ENCODE measurements around the gene KDM4C. TPM values are rescaled to one million over a fixed set of nuclear protein-coding genes. Genes with fewer than 3 reads are reported as not detected.

KDM4C gene
- total RNA-seq, 1 experiment from 2014 or later, result 4.8 TPM

DNA sequence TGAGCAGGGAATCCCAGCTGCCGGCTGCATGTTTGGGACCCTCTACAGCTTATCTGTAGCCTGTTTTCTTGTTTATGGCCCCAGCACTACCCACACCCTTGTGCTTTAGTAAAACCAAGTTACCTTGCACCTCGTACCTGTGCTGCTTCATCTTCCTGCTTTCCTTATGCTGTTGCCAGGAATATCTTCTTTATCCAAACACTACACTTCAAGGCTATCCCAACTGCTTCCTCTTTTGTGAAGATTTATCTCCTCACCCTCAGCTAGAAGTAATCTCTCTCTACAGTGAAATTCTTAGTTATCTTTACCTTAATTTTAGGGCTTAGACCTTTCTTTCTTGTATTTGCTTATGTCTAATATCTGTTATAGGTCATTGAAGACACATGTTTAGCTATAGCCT lies 171.1 kb downstream of the KDM4C start:
- no peak overlapping the region for H3K27ac ChIP-seq (ENCODE audit: low read depth, low read length, poor library complexity, severe bottlenecking)
- H3K9me3 ChIP-seq (ENCODE audit: low read depth, low read length, poor library complexity, severe bottlenecking), result no peaks in the 10 kb centered on the region
- H3K27me3 ChIP-seq (replicated peaks; ENCODE audit: insufficient read depth, low read depth, low read length, poor library complexity), result peaks cover 3% of the 10 kb centered on the region
- H3K4me3 ChIP-seq (ENCODE audit: low read depth, low read length, poor library complexity, severe bottlenecking), result no peak overlapping the region
- H3K4me1 ChIP-seq (ENCODE audit: insufficient read depth, low read length, poor library complexity, severe bottlenecking), result no peaks in the 10 kb centered on the region
- BruUV-seq (replicated peaks), result no TSS peak
- ChIA-PET POLR2A (ENCODE audit: low non-redundant PET) (no interaction called here), CTCF (interaction anchor here (0.6 kb wide), 1 partner anchor 1562 kb away, joined by 3 read pairs; no protein-coding TSS in a partner anchor)
- no peaks in the 10 kb centered on the region for H3K36me3 ChIP-seq (ENCODE audit: insufficient read depth, low read length, poor library complexity, severe bottlenecking)
- intact Hi-C loops (cut with micrococcal nuclease; ENCODE audit: unreplicated experiment), result no loop called here
- DNase-seq (ENCODE audit: low spot score), result no peak
- TF ChIP-seq, protein P1, sequence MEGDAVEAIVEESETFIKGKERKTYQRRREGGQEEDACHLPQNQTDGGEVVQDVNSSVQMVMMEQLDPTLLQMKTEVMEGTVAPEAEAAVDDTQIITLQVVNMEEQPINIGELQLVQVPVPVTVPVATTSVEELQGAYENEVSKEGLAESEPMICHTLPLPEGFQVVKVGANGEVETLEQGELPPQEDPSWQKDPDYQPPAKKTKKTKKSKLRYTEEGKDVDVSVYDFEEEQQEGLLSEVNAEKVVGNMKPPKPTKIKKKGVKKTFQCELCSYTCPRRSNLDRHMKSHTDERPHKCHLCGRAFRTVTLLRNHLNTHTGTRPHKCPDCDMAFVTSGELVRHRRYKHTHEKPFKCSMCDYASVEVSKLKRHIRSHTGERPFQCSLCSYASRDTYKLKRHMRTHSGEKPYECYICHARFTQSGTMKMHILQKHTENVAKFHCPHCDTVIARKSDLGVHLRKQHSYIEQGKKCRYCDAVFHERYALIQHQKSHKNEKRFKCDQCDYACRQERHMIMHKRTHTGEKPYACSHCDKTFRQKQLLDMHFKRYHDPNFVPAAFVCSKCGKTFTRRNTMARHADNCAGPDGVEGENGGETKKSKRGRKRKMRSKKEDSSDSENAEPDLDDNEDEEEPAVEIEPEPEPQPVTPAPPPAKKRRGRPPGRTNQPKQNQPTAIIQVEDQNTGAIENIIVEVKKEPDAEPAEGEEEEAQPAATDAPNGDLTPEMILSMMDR (conservative IDR thresholded peaks at IDR 0.05; ENCODE audit: low read depth, low read length), result no peak
- TF ChIP-seq EZH2 (IDR thresholded peaks at IDR 0.05; ENCODE audit: borderline replicate concordance, low read depth, low read length, poor library complexity, severe bottlenecking), result no peak

DNA sequence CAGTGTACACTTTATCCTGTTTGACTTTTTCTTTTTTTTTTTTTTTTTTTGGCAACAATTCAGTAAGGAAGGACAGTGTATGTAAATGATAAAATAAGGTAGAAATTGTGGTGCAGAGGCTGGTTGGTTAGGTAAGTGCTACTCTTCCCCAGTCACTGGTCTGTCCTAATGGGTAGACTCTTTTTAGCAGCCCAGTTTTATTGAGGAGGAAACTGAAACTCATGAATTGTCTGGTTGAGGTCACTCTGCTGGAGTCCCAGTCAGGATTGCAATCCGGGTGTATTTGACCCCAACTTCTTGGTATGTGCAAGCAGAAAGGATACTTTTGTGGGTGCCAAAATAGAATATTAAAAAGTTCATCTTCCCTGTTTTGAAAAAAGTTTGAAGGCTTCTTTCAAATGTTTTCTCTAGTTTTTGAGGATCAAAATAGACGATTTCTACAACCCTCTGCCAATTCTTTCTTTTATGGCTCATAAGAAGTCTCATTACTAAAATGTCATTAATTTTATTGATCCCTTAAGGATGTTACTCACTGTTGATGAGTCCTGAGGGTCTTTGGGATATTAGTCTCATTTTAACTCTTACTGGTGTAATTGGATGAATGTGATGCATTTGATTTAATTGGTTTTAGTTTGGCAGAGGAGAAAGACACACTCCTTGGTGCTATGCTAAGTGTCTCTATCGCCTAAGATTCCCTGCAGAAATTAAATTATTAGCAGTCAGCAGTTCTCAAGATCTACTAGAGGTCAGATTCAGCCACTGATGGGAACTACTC lies 171.9 kb downstream of the KDM4C start:
- no peak for TF ChIP-seq EZH2 (IDR thresholded peaks at IDR 0.05; ENCODE audit: borderline replicate concordance, low read depth, low read length, poor library complexity, severe bottlenecking)
- TF ChIP-seq, protein P1 (conservative IDR thresholded peaks at IDR 0.05; ENCODE audit: low read depth, low read length), result no peak
- intact Hi-C loops (cut with micrococcal nuclease; ENCODE audit: unreplicated experiment), result no loop called here
- no TSS peak for BruUV-seq (replicated peaks)
- Histone ChIP-seq H3K4me1 (ENCODE audit: insufficient read depth, low read length, poor library complexity, severe bottlenecking) (no peaks in the 10 kb centered on the region), H3K36me3 (ENCODE audit: insufficient read depth, low read length, poor library complexity, severe bottlenecking) (no peaks in the 10 kb centered on the region), H3K9me3 (ENCODE audit: low read depth, low read length, poor library complexity, severe bottlenecking) (no peaks in the 10 kb centered on the region), H3K27me3 (replicated peaks; ENCODE audit: insufficient read depth, low read depth, low read length, poor library complexity) (no peaks in the 10 kb centered on the region), H3K27ac (ENCODE audit: low read depth, low read length, poor library complexity, severe bottlenecking) (no peak overlapping the region), H3K4me3 (ENCODE audit: low read depth, low read length, poor library complexity, severe bottlenecking) (no peak overlapping the region)
- CTCF ChIA-PET, result no interaction called here
- no peak for DNase-seq (ENCODE audit: low spot score)
- POLR2A ChIA-PET (ENCODE audit: low non-redundant PET), result no interaction called here

GRCh38 chr9:6930827-6931226 lies 173.1 kb downstream of the KDM4C start:
- ChIA-PET POLR2A (ENCODE audit: low non-redundant PET) (no interaction called here), CTCF (no interaction called here)
- Histone ChIP-seq H3K36me3 (ENCODE audit: insufficient read depth, low read length, poor library complexity, severe bottlenecking) (no peaks in the 10 kb centered on the region), H3K9me3 (ENCODE audit: low read depth, low read length, poor library complexity, severe bottlenecking) (no peaks in the 10 kb centered on the region), H3K4me1 (ENCODE audit: insufficient read depth, low read length, poor library complexity, severe bottlenecking) (no peaks in the 10 kb centered on the region), H3K27me3 (replicated peaks; ENCODE audit: insufficient read depth, low read depth, low read length, poor library complexity) (no peaks in the 10 kb centered on the region), H3K4me3 (ENCODE audit: low read depth, low read length, poor library complexity, severe bottlenecking) (no peak overlapping the region), H3K27ac (ENCODE audit: low read depth, low read length, poor library complexity, severe bottlenecking) (no peak overlapping the region)
- no TSS peak for BruUV-seq (replicated peaks)
- intact Hi-C loops (cut with micrococcal nuclease; ENCODE audit: unreplicated experiment), result no loop called here
- TF ChIP-seq EZH2 (IDR thresholded peaks at IDR 0.05; ENCODE audit: borderline replicate concordance, low read depth, low read length, poor library complexity, severe bottlenecking), result no peak
- TF ChIP-seq, protein P1 (conservative IDR thresholded peaks at IDR 0.05; ENCODE audit: low read depth, low read length), result no peak
- DNase-seq (ENCODE audit: low spot score), result no peak
